Heart right ventricle (tissue), 16 donors: Measurements from ENCODE around the gene SUMF1. TPM values are rescaled to one million over a fixed set of nuclear protein-coding genes. Genes with fewer than 3 reads are reported as not detected.

Source experiments
- ATAC-seq, 8 donors: fragments of 200-7000 bp; cut with Tn5 transposase; one replicate each; pipeline ENCODE4 v1.9.1; 2020; ENCODE audit warnings: mild to moderate bottlenecking in 8 of 8, moderate library complexity in 8 of 8, moderate number of reproducible peaks in 1 of 8
- DNase-seq, 2 donors: peaks; one replicate each; pipeline ENCODE4 v3.0.0-alpha.2; 2020
- H3K27ac ChIP-seq, 10 donors: fragments of 200-600 bp; sonication (generic) in 2 of 10; one replicate each; pipeline versions ENCODE4 v1.5.0 to v1.8.0; 2020 to 2022; ENCODE audit warnings: mild to moderate bottlenecking in 3 of 10
- H3K27me3 ChIP-seq, 7 donors: fragments of 200-600 bp; one replicate each; pipeline ENCODE4 v1.8.0; 2021 to 2022; ENCODE audit warnings: mild to moderate bottlenecking in 2 of 7
- H3K36me3 ChIP-seq, 9 donors: fragments of 200-600 bp; sonication (generic) in 1 of 9; one replicate each; pipeline versions ENCODE4 v1.5.0 to v1.8.0; 2020 to 2022; ENCODE audit warnings: mild to moderate bottlenecking in 2 of 9
- H3K4me1 ChIP-seq, 9 donors: fragments of 200-600 bp; sonication (generic) in 1 of 9; one replicate each; pipeline versions ENCODE4 v1.5.0 to v1.8.0; 2020 to 2022; ENCODE audit warnings: mild to moderate bottlenecking in 4 of 9
- H3K4me3 ChIP-seq, 10 donors: fragments of 200-600 bp; sonication (generic) in 2 of 10; one replicate each; pipeline versions ENCODE4 v1.5.0 to v1.8.0; 2020 to 2022; ENCODE audit warnings: mild to moderate bottlenecking in 7 of 10, moderate library complexity in 2 of 10
- H3K9me3 ChIP-seq, 11 donors: fragments of 200-600 bp in 10 of 11; sonication (generic) in 2 of 11; one replicate each; pipeline versions ENCODE4 v1.5.0 to v1.8.0; 2013 to 2022; ENCODE audit warnings: mild to moderate bottlenecking in 2 of 11, control low read depth in 1 of 11, moderate library complexity in 1 of 11
- CTCF ChIP-seq, 9 donors: fragments of 200-600 bp; sonication (generic) in 2 of 9; IDR thresholded peaks; one replicate each; pipeline versions ENCODE4 v1.5.0 to v1.8.0; 2021 to 2022; ENCODE audit warnings: antibody characterized with exemption in 9 of 9, mild to moderate bottlenecking in 5 of 9, moderate library complexity in 1 of 9
- WGBS, 2 donors: extraction: QIAGEN DNeasy Blood & Tissue Kit; methylation state at CpG; one replicate each; pipeline ENCODE4 v1.1.7; 2013; ENCODE audit warnings: inconsistent platforms in 1 of 2; 5-methylcytosine and 5-hydroxymethylcytosine counted together
- intact Hi-C, 10 donors: fragments of 100-400 bp; cut with DNase I; formaldehyde crosslinking; loops; one replicate each; pipeline versions ENCODE4 v1.11.1 to v1.14.2; 2022
- polyA plus RNA-seq, 2 donors: library from polyadenylated mRNA; stranded (reverse); fragments of 200-250 nt; gene quantifications; one replicate each; pipeline ENCODE4 v1.2.3, GENCODE V29; 2013
- total RNA-seq, 10 donors: library from RNA; stranded (reverse); fragmentation: NEBNext Ultra II Directional in 3 of 10; extraction: Animal tissue kit (Norgen Biotek cat#: 25700) in 3 of 10; gene quantifications; one replicate each; pipeline versions ENCODE4 v1.2.1 to v1.2.4, GENCODE V29; 2021 to 2023
- donor health status: Arrhythmogenic right ventricular cardiomyopathy.
- donor health status: ischemic (EF 13 %, LVEDD 7.1; RV severe dilation, severe dysfunction).
- donor health status: healthy with polysubstance abuse.
- donor health status: DM: no; HTN: yes; CAD: no.
- donor health status: DM: no; HTN: no; CAD: no.
- donor health status: ischemic (EF 25% LVEDD 6.9; RV normal size, moderate dysfunction).
- donor health status: ischemic (EF 25% LVEDD 5.7; RV mildly dilated, moderate dysfunction).
- donor health status: healthy.
- donor health status: DM: yes; HTN: yes; CAD: no.
- donor health status: Ischemic cardiomyopathy.
- donor health status: ischemic (EF 35%, LVEDD 5.7; RV mildly dilated, moderate dysfunction).
- donor health status: nonischemic (EF 11% LVEDD 7.7; RV severe dilation, severe dysfunction).
- donor health status: DM: yes; HTN: yes; CAD: no.
- donor health status: PGD.
- donor health status: ischemic (EF 29% LVEDD 5.4; RV normal size, mild dysfunction).
- donor health status: nonischemic (EF 23%, LVEDD 6.1; RV moderate dilation, normal function).

The SUMF1 gene
- total and polyA plus RNA-seq, 12 donors: 3.7 to 15.1 (median 8.9) TPM

- no peak for TF ChIP-seq CTCF (IDR thresholded peaks at IDR 0.05)
- Histone ChIP-seq H3K27ac (no peak overlapping the region), H3K9me3 (no peaks in the 10 kb centered on the region), H3K4me3 (no peak overlapping the region), H3K27me3 (no peaks in the 10 kb centered on the region), H3K36me3 (peaks cover 0 to 18% (median 0%) of the 10 kb centered on the region in 9 donors), H3K4me1 (peaks cover 0 to 4% (median 0%) of the 10 kb centered on the region in 9 donors)
- WGBS, 2 donors: 20 to 49% methylated on average over 1 of the region's 1 CpG
- ATAC-seq (no peak), DNase-seq (no peak)
- intact Hi-C loops: no loop called here
These were observed 70.5 kb downstream of the SUMF1 start for GRCh38 chr3:4396542-4396941.

- DNase-seq: no peak
- ATAC-seq: no peak
- intact Hi-C loops: no loop called here
- Histone ChIP-seq H3K36me3 (peaks cover 0 to 18% (median 0%) of the 10 kb centered on the region in 9 donors), H3K27ac (no peak overlapping the region), H3K4me1 (peaks cover 0 to 4% (median 0%) of the 10 kb centered on the region in 9 donors), H3K27me3 (no peaks in the 10 kb centered on the region), H3K4me3 (no peak overlapping the region), H3K9me3 (peaks cover 0 to 5% (median 0%) of the 10 kb centered on the region in 11 donors)
- no peak for TF ChIP-seq CTCF (IDR thresholded peaks at IDR 0.05)
- 84 to 94% methylated on average over 5 of the region's 5 CpGs for WGBS, 2 donors
These were observed 71.1 kb downstream of the SUMF1 start for GRCh38 chr3:4396006-4396405.

- TF ChIP-seq CTCF (IDR thresholded peaks at IDR 0.05): no peak
- Histone ChIP-seq H3K36me3 (peaks cover 0 to 18% (median 0%) of the 10 kb centered on the region in 9 donors), H3K9me3 (peaks cover 0 to 10% (median 0%) of the 10 kb centered on the region in 11 donors), H3K4me1 (peaks cover 0 to 4% (median 0%) of the 10 kb centered on the region in 9 donors), H3K27me3 (no peaks in the 10 kb centered on the region), H3K27ac (no peak overlapping the region), H3K4me3 (no peak overlapping the region)
- ATAC-seq (no peak), DNase-seq (no peak)
- intact Hi-C loops: no loop called here
- WGBS, 2 donors: 90 to 93% methylated on average over 6 of the region's 6 CpGs
These were observed 71.6 kb downstream of the SUMF1 start for GRCh38 chr3:4395448-4395847.

- intact Hi-C loops: no loop called here
- peak overlapping the region in 1 of 10 donors; percentile 11 for H3K27ac ChIP-seq
- peaks cover 0 to 18% (median 0%) of the 10 kb centered on the region in 9 donors for H3K36me3 ChIP-seq
- peaks cover 0 to 4% (median 0%) of the 10 kb centered on the region in 9 donors for H3K4me1 ChIP-seq
- DNase-seq: no peak
- ATAC-seq: no peak
- no peak overlapping the region for H3K4me3 ChIP-seq
- WGBS, 2 donors: 91 to 93% methylated on average over 2 of the region's 2 CpGs
- peaks cover 0 to 10% (median 0%) of the 10 kb centered on the region in 11 donors for H3K9me3 ChIP-seq
- H3K27me3 ChIP-seq: no peaks in the 10 kb centered on the region
- TF ChIP-seq CTCF (IDR thresholded peaks at IDR 0.05): no peak
These were observed 72.5 kb downstream of the SUMF1 start for GRCh38 chr3:4394567-4394966.
